ENCODE data around the gene LAMA2.

DNA sequence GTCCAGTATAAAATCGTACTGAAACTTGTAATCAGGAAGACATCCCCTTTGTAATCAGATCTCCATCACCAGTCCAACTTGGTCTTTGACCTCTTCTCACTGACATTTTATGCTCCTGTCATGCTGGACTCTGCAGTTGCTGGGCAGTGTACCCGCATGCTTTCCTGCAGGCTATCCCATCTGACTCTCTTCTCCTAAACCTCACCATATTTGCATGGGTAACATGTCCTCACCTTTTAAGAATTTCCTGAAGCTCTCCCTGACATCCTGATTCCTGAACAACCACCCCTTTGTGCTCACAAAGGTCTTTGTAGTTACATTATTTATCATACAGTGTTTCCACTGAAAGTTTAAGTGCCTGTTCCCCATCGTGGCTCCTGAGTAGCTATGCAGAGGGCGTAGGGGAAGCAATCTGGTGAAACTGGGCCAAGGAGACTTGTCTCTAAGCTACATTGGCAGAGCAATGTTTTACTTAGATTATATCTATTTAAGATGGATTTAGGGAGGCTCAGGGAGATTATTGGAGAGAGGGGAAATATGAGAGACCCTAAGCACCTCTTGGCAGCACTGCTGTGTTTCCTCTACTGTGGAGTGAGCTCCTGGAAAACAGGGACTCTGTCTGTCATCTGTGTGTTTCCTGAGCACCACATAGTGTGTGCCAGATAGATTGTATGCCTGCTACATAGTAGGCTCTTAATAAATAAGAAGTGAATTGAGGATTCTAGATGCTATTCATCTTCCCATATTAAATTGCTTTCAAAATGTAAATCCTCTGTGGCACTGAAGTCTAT is 124.0 kb downstream of the LAMA2 start:
- TF ChIP-seq, protein P1, sequence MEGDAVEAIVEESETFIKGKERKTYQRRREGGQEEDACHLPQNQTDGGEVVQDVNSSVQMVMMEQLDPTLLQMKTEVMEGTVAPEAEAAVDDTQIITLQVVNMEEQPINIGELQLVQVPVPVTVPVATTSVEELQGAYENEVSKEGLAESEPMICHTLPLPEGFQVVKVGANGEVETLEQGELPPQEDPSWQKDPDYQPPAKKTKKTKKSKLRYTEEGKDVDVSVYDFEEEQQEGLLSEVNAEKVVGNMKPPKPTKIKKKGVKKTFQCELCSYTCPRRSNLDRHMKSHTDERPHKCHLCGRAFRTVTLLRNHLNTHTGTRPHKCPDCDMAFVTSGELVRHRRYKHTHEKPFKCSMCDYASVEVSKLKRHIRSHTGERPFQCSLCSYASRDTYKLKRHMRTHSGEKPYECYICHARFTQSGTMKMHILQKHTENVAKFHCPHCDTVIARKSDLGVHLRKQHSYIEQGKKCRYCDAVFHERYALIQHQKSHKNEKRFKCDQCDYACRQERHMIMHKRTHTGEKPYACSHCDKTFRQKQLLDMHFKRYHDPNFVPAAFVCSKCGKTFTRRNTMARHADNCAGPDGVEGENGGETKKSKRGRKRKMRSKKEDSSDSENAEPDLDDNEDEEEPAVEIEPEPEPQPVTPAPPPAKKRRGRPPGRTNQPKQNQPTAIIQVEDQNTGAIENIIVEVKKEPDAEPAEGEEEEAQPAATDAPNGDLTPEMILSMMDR (IDR thresholded peaks at IDR 0.05) = no peak
- TF ChIP-seq POLR2A (IDR thresholded peaks at IDR 0.05) = no peak
